GM21529 (cell line): Measurements from ENCODE around the gene INTS11.
"Not testable (repeated sequence)": the region's sequence is repeated elsewhere in the genome, so short reads cannot be mapped to it uniquely, and the experiment has no call there.

Experiments
- ATAC-seq: cut with Tn5 transposase; IDR thresholded peaks from one replicate; pipeline ENCODE4 v1.9.1; 2021; ENCODE audit not compliant: unreplicated experiment

INTS11 gene

GRCh38 chr1:1331068-1331965 is 6.9 kb upstream of the INTS11 start, which contains the start of gene TAS1R3:
TAS1R3 (plus strand) TSS chr1:1331280; CDS start chr1:1331346, 66 bp downstream.
- no peak for ATAC-seq

GRCh38 chr1:1330366-1331067 is 6.1 kb upstream of the INTS11 start:
- no peak for ATAC-seq

- ATAC-seq = no peak
Measured at GRCh38 chr1:1329304-1330210, 5.1 kb upstream of the INTS11 start.

- no peak for ATAC-seq
Measured at GRCh38 chr1:1328254-1328653, 3.8 kb upstream of the INTS11 start.

- ATAC-seq = no peak
Measured at GRCh38 chr1:1327291-1327690, 2.8 kb upstream of the INTS11 start.

- no peak for ATAC-seq
Measured at GRCh38 chr1:1326075-1326605, 1.7 kb upstream of the INTS11 start.

- ATAC-seq = no peak
Measured at GRCh38 chr1:1325288-1326074, 1.0 kb upstream of the INTS11 start.

GRCh38 chr1:1324084-1324523 is 356 bp downstream of the INTS11 start:
- ATAC-seq = peak; percentile 14

- no peak for ATAC-seq
Measured at GRCh38 chr1:1322952-1323351, 1.5 kb downstream of the INTS11 start.

GRCh38 chr1:1322418-1322817 is 2.0 kb downstream of the INTS11 start:
- no peak for ATAC-seq

- no peak for ATAC-seq
Measured at GRCh38 chr1:1321477-1321876, 3.0 kb downstream of the INTS11 start.

- no peak for ATAC-seq
Measured at GRCh38 chr1:1320666-1321448, 3.6 kb downstream of the INTS11 start.

- no peak for ATAC-seq
Measured at GRCh38 chr1:1319646-1319941, 4.9 kb downstream of the INTS11 start.

GRCh38 chr1:1318777-1319645 is 5.4 kb downstream of the INTS11 start:
- no peak for ATAC-seq

GRCh38 chr1:1318131-1318652 is 6.3 kb downstream of the INTS11 start:
- ATAC-seq = no peak

- ATAC-seq = no peak
Measured at GRCh38 chr1:1317420-1317819, 7.0 kb downstream of the INTS11 start.

- not testable (repeated sequence) for ATAC-seq
Measured at GRCh38 chr1:1316199-1316598, 8.3 kb downstream of the INTS11 start.

GRCh38 chr1:1315435-1315954 is 9.0 kb downstream of the INTS11 start:
- no peak for ATAC-seq
